HG03095 (cell line): ENCODE results near the gene TM4SF4.
"Not testable (repeated sequence)": the region's sequence is repeated elsewhere in the genome, so short reads cannot be mapped to it uniquely, and the experiment has no call there.

ENCODE experiments used
- ATAC-seq: cut with Tn5 transposase; IDR thresholded peaks from one replicate; pipeline ENCODE4 v1.9.1; 2021; ENCODE audit warnings: moderate library complexity; ENCODE audit not compliant: unreplicated experiment

TM4SF4 gene

GRCh38 chr3:149474250-149474817 is at the start of gene TM4SF4:
TM4SF4 (plus strand) TSS chr3:149474697; CDS start chr3:149474878, 181 bp downstream.
- ATAC-seq = no peak

GRCh38 chr3:149424918-149425317 is 49.6 kb upstream of the TM4SF4 start:
- ATAC-seq = no peak

GRCh38 chr3:149426325-149426724 is 48.2 kb upstream of the TM4SF4 start:
- ATAC-seq = no peak

- no peak for ATAC-seq
Observed at GRCh38 chr3:149428087-149428486, 46.4 kb upstream of the TM4SF4 start.

- ATAC-seq = no peak
Observed at GRCh38 chr3:149430216-149430615, 44.3 kb upstream of the TM4SF4 start.

- no peak for ATAC-seq
Observed at GRCh38 chr3:149432149-149432548, 42.3 kb upstream of the TM4SF4 start.

- no peak for ATAC-seq
Observed at GRCh38 chr3:149435996-149436885, 38.3 kb upstream of the TM4SF4 start.

GRCh38 chr3:149437286-149437685 is 37.2 kb upstream of the TM4SF4 start:
- no peak for ATAC-seq

GRCh38 chr3:149437710-149438109 is 36.8 kb upstream of the TM4SF4 start:
- no peak for ATAC-seq

- no peak for ATAC-seq
Observed at GRCh38 chr3:149438981-149439380, 35.5 kb upstream of the TM4SF4 start.

GRCh38 chr3:149441642-149442041 is 32.9 kb upstream of the TM4SF4 start:
- ATAC-seq = no peak

- ATAC-seq = no peak
Observed at GRCh38 chr3:149442043-149442442, 32.5 kb upstream of the TM4SF4 start.

GRCh38 chr3:149442851-149443544 is 31.5 kb upstream of the TM4SF4 start:
- ATAC-seq = no peak

- ATAC-seq = no peak
Observed at GRCh38 chr3:149443545-149443912, 31.0 kb upstream of the TM4SF4 start.

- ATAC-seq = not testable (repeated sequence)
Observed at GRCh38 chr3:149444867-149445266, 29.6 kb upstream of the TM4SF4 start.

- ATAC-seq = no peak
Observed at GRCh38 chr3:149448331-149448831, 26.1 kb upstream of the TM4SF4 start.

- ATAC-seq = no peak
Observed at GRCh38 chr3:149449182-149449581, 25.3 kb upstream of the TM4SF4 start.

GRCh38 chr3:149449799-149450198 is 24.7 kb upstream of the TM4SF4 start:
- ATAC-seq = no peak

GRCh38 chr3:149450281-149450680 is 24.2 kb upstream of the TM4SF4 start:
- ATAC-seq = no peak

- ATAC-seq = no peak
Observed at GRCh38 chr3:149452036-149452435, 22.5 kb upstream of the TM4SF4 start.

GRCh38 chr3:149453140-149453805 is 21.2 kb upstream of the TM4SF4 start:
- no peak for ATAC-seq
